ENCODE data around the gene KRTAP10-2. TPM values are rescaled to one million over a fixed set of nuclear protein-coding genes. Genes with fewer than 3 reads are reported as not detected.
"Not testable (repeated sequence)": the region's sequence is repeated elsewhere in the genome, so short reads cannot be mapped to it uniquely, and the experiment has no call there.

Gene KRTAP10-2
- total RNA-seq = not detected in 2 replicates
- polyA plus RNA-seq = not detected in 2 replicates
- polyA plus RNA-seq (2012) = not detected in 2 replicates
- not detected in 2 replicates for polyA minus RNA-seq (ENCODE audit: low replicate concordance)

GRCh38 chr21:44551340-44551961, at the start of gene KRTAP10-2:
Gene KRTAP10-2, minus strand, starts transcription at chr21:44551505. Its CDS starts 47 bp downstream, at chr21:44551458.
- no peaks in the 10 kb centered on the region for H3K9me3 ChIP-seq (ENCODE audit: control insufficient read depth, insufficient read depth, low read depth, low read length)
- H3K27ac ChIP-seq (ENCODE audit: insufficient read depth, low read length) = no peak within 1 kb of the TSS
- no peaks in the 10 kb centered on the region for H3K27me3 ChIP-seq (ENCODE audit: control insufficient read depth, insufficient read depth, low read length)
- no peaks in the 10 kb centered on the region for H3K79me2 ChIP-seq (ENCODE audit: control insufficient read depth, insufficient read depth, low read length)
- DNase-seq (ENCODE audit: low read depth in 2 of 2) = peak in 1 of 2 donors; percentile 1
- no peak within 1 kb of the TSS for H3K9ac ChIP-seq (ENCODE audit: insufficient read depth, low read length)
- no peaks in the 10 kb centered on the region for H4K20me1 ChIP-seq (ENCODE audit: control insufficient read depth, extremely low read depth, insufficient read depth, low read length)
- H3K36me3 ChIP-seq (ENCODE audit: control insufficient read depth, insufficient read depth, low read length) = no peaks in the 10 kb centered on the region
- no peak within 1 kb of the TSS for H3K4me2 ChIP-seq (ENCODE audit: extremely low read depth, insufficient read depth, low read length)
- no peaks in the 10 kb centered on the region for H3K4me1 ChIP-seq (ENCODE audit: control insufficient read depth, extremely low read depth, insufficient read depth, low read length)
- no peak within 1 kb of the TSS for H2AFZ ChIP-seq (ENCODE audit: low read length)
- no peak within 1 kb of the TSS for H3K4me3 ChIP-seq (replicated peaks in 1 of 4; ENCODE audit: control extremely low read depth in 1 of 4, insufficient read depth in 1 of 4, low read depth in 3 of 4, low read length in 4 of 4)
- TF ChIP-seq EZH2 (IDR thresholded peaks at IDR 0.05; ENCODE audit: low read length, missing control alignments) (no peak), CTCF (conservative IDR thresholded peaks at IDR 0.05 in 1 of 2, IDR thresholded peaks at IDR 0.05 in 1 of 2; ENCODE audit: low read depth in 1 of 2, low read length in 2 of 2) (no peak)

GRCh38 chr21:44601091-44601490, 49.8 kb upstream of the KRTAP10-2 start:
- H3K9me3 ChIP-seq (ENCODE audit: control insufficient read depth, insufficient read depth, low read depth, low read length); H3K27me3 ChIP-seq (ENCODE audit: control insufficient read depth, insufficient read depth, low read length); H3K79me2 ChIP-seq (ENCODE audit: control insufficient read depth, insufficient read depth, low read length); DNase-seq (ENCODE audit: low read depth in 2 of 2); H4K20me1 ChIP-seq (ENCODE audit: control insufficient read depth, extremely low read depth, insufficient read depth, low read length); H3K9ac ChIP-seq (ENCODE audit: insufficient read depth, low read length); H3K4me2 ChIP-seq (ENCODE audit: extremely low read depth, insufficient read depth, low read length); H3K4me1 ChIP-seq (ENCODE audit: control insufficient read depth, extremely low read depth, insufficient read depth, low read length); H3K27ac ChIP-seq (ENCODE audit: insufficient read depth, low read length); H3K4me3 ChIP-seq (replicated peaks in 1 of 4; ENCODE audit: control extremely low read depth in 1 of 4, insufficient read depth in 1 of 4, low read depth in 3 of 4, low read length in 4 of 4); H2AFZ ChIP-seq (ENCODE audit: low read length); H3K36me3 ChIP-seq (ENCODE audit: control insufficient read depth, insufficient read depth, low read length): not testable (repeated sequence)

GRCh38 chr21:44600118-44600978, 49.0 kb upstream of the KRTAP10-2 start, which contains the start of gene KRTAP10-7:
Gene KRTAP10-7, plus strand, starts transcription at chr21:44600597. Its CDS starts 25 bp downstream, at chr21:44600622.
- H3K4me1 ChIP-seq (ENCODE audit: control insufficient read depth, extremely low read depth, insufficient read depth, low read length); H4K20me1 ChIP-seq (ENCODE audit: control insufficient read depth, extremely low read depth, insufficient read depth, low read length); H3K9me3 ChIP-seq (ENCODE audit: control insufficient read depth, insufficient read depth, low read depth, low read length); H3K9ac ChIP-seq (ENCODE audit: insufficient read depth, low read length); H3K36me3 ChIP-seq (ENCODE audit: control insufficient read depth, insufficient read depth, low read length); H2AFZ ChIP-seq (ENCODE audit: low read length); H3K27ac ChIP-seq (ENCODE audit: insufficient read depth, low read length); H3K4me2 ChIP-seq (ENCODE audit: extremely low read depth, insufficient read depth, low read length); H3K79me2 ChIP-seq (ENCODE audit: control insufficient read depth, insufficient read depth, low read length); DNase-seq (ENCODE audit: low read depth in 2 of 2); H3K27me3 ChIP-seq (ENCODE audit: control insufficient read depth, insufficient read depth, low read length); H3K4me3 ChIP-seq (replicated peaks in 1 of 4; ENCODE audit: control extremely low read depth in 1 of 4, insufficient read depth in 1 of 4, low read depth in 3 of 4, low read length in 4 of 4): not testable (repeated sequence)

Data from fibroblast of lung (primary cell).